NCI-H345 treated with DMSO at 0.1 percent for 48 hours (cell line): ENCODE data around the gene EGFLAM.

ENCODE experiments used
- DNase-seq: peaks from one replicate; lab custom pipeline; 2025; ENCODE audit not compliant: unreplicated experiment; lab: John Stamatoyannopoulos, UW

Gene EGFLAM

GRCh38 chr5:38467353-38468040, 209.1 kb downstream of the EGFLAM start:
- no peak for DNase-seq

GRCh38 chr5:38468202-38468673, 209.9 kb downstream of the EGFLAM start:
- no peak for DNase-seq

GRCh38 chr5:38468978-38469706, 210.8 kb downstream of the EGFLAM start:
- no peak for DNase-seq

GRCh38 chr5:38469707-38470267, 211.4 kb downstream of the EGFLAM start:
- DNase-seq = no peak

- DNase-seq = no peak
These were observed 213.3 kb downstream of the EGFLAM start for GRCh38 chr5:38471709-38472108.

GRCh38 chr5:38472541-38472940, 214.2 kb downstream of the EGFLAM start:
- DNase-seq = no peak

GRCh38 chr5:38473008-38473407, 214.6 kb downstream of the EGFLAM start:
- no peak for DNase-seq

- DNase-seq = no peak
These were observed 219.8 kb downstream of the EGFLAM start for GRCh38 chr5:38478166-38478565.

- DNase-seq = no peak
These were observed 220.5 kb downstream of the EGFLAM start for GRCh38 chr5:38478878-38479277.

GRCh38 chr5:38479315-38479904, 221.1 kb downstream of the EGFLAM start:
- DNase-seq = no peak

GRCh38 chr5:38483805-38484398, 225.5 kb downstream of the EGFLAM start:
- DNase-seq = no peak

- no peak for DNase-seq
These were observed 235.8 kb downstream of the EGFLAM start for GRCh38 chr5:38494175-38494574.

- no peak for DNase-seq
These were observed 236.4 kb downstream of the EGFLAM start for GRCh38 chr5:38494763-38495162.

GRCh38 chr5:38497946-38498345, 239.6 kb downstream of the EGFLAM start:
- DNase-seq = no peak

GRCh38 chr5:38500573-38501260, 242.4 kb downstream of the EGFLAM start:
- DNase-seq = no peak

- no peak for DNase-seq
These were observed 247.9 kb downstream of the EGFLAM start for GRCh38 chr5:38506302-38506701.

- no peak for DNase-seq
These were observed 250.8 kb downstream of the EGFLAM start for GRCh38 chr5:38509185-38509584.
